Hematopoietic multipotent progenitor cell treated with erythropoietin and hydrocortisone succinate and interleukin-3 and kit ligand, for 4 days (in vitro differentiated cells): Measurements from ENCODE around the gene WWOX.
A peak's percentile ranks its signal among the peaks of the same experiment; 100 is the strongest.

Source experiments
- DNase-seq: peaks from one replicate; pipeline ENCODE4 v3.0.0-alpha.2; 2015

The WWOX gene

GRCh38 chr16:78984887-78985464 is 885.5 kb downstream of the WWOX start:
- no peak for DNase-seq

- DNase-seq, result no peak
These were observed 886.5 kb downstream of the WWOX start for GRCh38 chr16:78985716-78986605.

GRCh38 chr16:78987666-78988065 is 888.2 kb downstream of the WWOX start:
- DNase-seq, result no peak

- DNase-seq, result no peak
These were observed 889.0 kb downstream of the WWOX start for GRCh38 chr16:78988361-78988969.

- no peak for DNase-seq
These were observed 890.9 kb downstream of the WWOX start for GRCh38 chr16:78990309-78990701.

GRCh38 chr16:78992001-78992400 is 892.5 kb downstream of the WWOX start:
- no peak for DNase-seq

GRCh38 chr16:78993346-78993745 is 893.9 kb downstream of the WWOX start:
- DNase-seq, result peak; percentile 11

GRCh38 chr16:78994135-78994745 is 894.8 kb downstream of the WWOX start:
- DNase-seq, result peak; percentile 5

GRCh38 chr16:78995441-78995840 is 896.0 kb downstream of the WWOX start:
- no peak for DNase-seq

- no peak for DNase-seq
These were observed 897.3 kb downstream of the WWOX start for GRCh38 chr16:78996790-78997189.

GRCh38 chr16:78998879-78999278 is 899.4 kb downstream of the WWOX start:
- no peak for DNase-seq

- DNase-seq, result peak; percentile 14
These were observed 901.9 kb downstream of the WWOX start for GRCh38 chr16:79001156-79001967.

- DNase-seq, result no peak
These were observed 903.7 kb downstream of the WWOX start for GRCh38 chr16:79003026-79003609.

GRCh38 chr16:79004309-79004708 is 904.9 kb downstream of the WWOX start:
- no peak for DNase-seq

GRCh38 chr16:79005096-79005495 is 905.6 kb downstream of the WWOX start:
- no peak for DNase-seq

- DNase-seq, result no peak
These were observed 906.8 kb downstream of the WWOX start for GRCh38 chr16:79006206-79006605.

- peak; percentile 21 for DNase-seq
These were observed 907.3 kb downstream of the WWOX start for GRCh38 chr16:79006765-79007164.

GRCh38 chr16:79007614-79008013 is 908.2 kb downstream of the WWOX start:
- DNase-seq, result peak; percentile 41

- peak; percentile 39 for DNase-seq
These were observed 908.8 kb downstream of the WWOX start for GRCh38 chr16:79008036-79008868.

- DNase-seq, result no peak
These were observed 909.4 kb downstream of the WWOX start for GRCh38 chr16:79008869-79009179.

GRCh38 chr16:79009896-79010295 is 910.4 kb downstream of the WWOX start:
- DNase-seq, result no peak

GRCh38 chr16:79011282-79011681 is 911.8 kb downstream of the WWOX start:
- no peak for DNase-seq
